Suprapubic skin (tissue), 4 donors: ENCODE results near the gene RPS24. TPM values are rescaled to one million over a fixed set of nuclear protein-coding genes. Genes with fewer than 3 reads are reported as not detected.

ENCODE experiments used
- DNase-seq, 2 donors: peaks; one replicate each; pipeline ENCODE4 v3.0.0-alpha.2; 2019; ENCODE audit warnings: low spot score in 2 of 2
- H3K27ac ChIP-seq: fragments of 200-600 bp; sonication (generic); one replicate; pipeline ENCODE4 v1.5.1; 2019
- H3K27me3 ChIP-seq: fragments of 200-600 bp; sonication (generic); one replicate; pipeline ENCODE4 v1.5.1; 2019
- H3K36me3 ChIP-seq: fragments of 200-600 bp; sonication (generic); one replicate; pipeline ENCODE4 v1.5.1; 2019
- H3K4me1 ChIP-seq: fragments of 200-600 bp; sonication (generic); one replicate; pipeline ENCODE4 v1.5.1; 2019
- H3K4me3 ChIP-seq: fragments of 200-600 bp; sonication (generic); one replicate; pipeline ENCODE4 v1.5.1; 2019; ENCODE audit warnings: mild to moderate bottlenecking
- H3K9me3 ChIP-seq: fragments of 200-600 bp; sonication (generic); one replicate; pipeline ENCODE4 v1.5.1; 2019
- CTCF ChIP-seq, 2 donors: fragments of 200-600 bp in 1 of 2; fragments of 450-650 bp in 1 of 2; sonication (generic) in 1 of 2; IDR thresholded peaks; one replicate each; pipeline ENCODE4 v1.5.1; 2016 to 2019; ENCODE audit warnings: antibody characterized with exemption in 2 of 2, mild to moderate bottlenecking in 1 of 2, moderate library complexity in 1 of 2
- EP300 ChIP-seq: sonication (generic); formaldehyde crosslinking; IDR thresholded peaks from one replicate; pipeline ENCODE4 v1.6.1; 2017; ENCODE audit warnings: antibody characterized with exemption
- POLR2A ChIP-seq, 2 donors: fragments of 450-650 bp; IDR thresholded peaks; one replicate each; pipeline ENCODE4 v1.6.1; 2017; ENCODE audit warnings: antibody characterized with exemption in 2 of 2, mild to moderate bottlenecking in 2 of 2, moderate library complexity in 2 of 2
- POLR2AphosphoS5 ChIP-seq, 3 donors: sonication (generic); formaldehyde crosslinking; IDR thresholded peaks; one replicate each; pipeline ENCODE4 v1.6.1; 2017; ENCODE audit warnings: antibody characterized with exemption in 3 of 3
- WGBS: methylation state at CpG from one replicate; pipeline ENCODE4 v1.1.5; 2018; 5-methylcytosine and 5-hydroxymethylcytosine counted together
- total RNA-seq, 4 donors: library from RNA; depleted of rRNA; stranded (reverse); fragments of >200 nt; gene quantifications; one replicate each; pipeline ENCODE4 v1.1.0, GENCODE V29; 2016

RPS24 gene
- total RNA-seq, 4 donors from 2014 or later, result 1,912 to 3,227 (median 3,162) TPM

GRCh38 chr10:78081292-78081691 lies 47.6 kb downstream of the RPS24 start:
- DNase-seq, result peak in 1 of 2 donors; percentile 27
- Histone ChIP-seq H3K27me3 (no peaks in the 10 kb centered on the region), H3K9me3 (no peaks in the 10 kb centered on the region), H3K4me1 (no peaks in the 10 kb centered on the region), H3K4me3 (no peak overlapping the region), H3K27ac (no peak overlapping the region), H3K36me3 (no peaks in the 10 kb centered on the region)
- TF ChIP-seq CTCF (IDR thresholded peaks at IDR 0.05) (no peak), POLR2AphosphoS5 (IDR thresholded peaks at IDR 0.05) (no peak), POLR2A (IDR thresholded peaks at IDR 0.05) (no peak), EP300 (no peak)
- 79% methylated on average over 3 of the region's 3 CpGs for WGBS

GRCh38 chr10:78082636-78083035 lies 49.0 kb downstream of the RPS24 start:
- Histone ChIP-seq H3K9me3 (no peaks in the 10 kb centered on the region), H3K27ac (no peak overlapping the region), H3K4me1 (no peaks in the 10 kb centered on the region), H3K27me3 (no peaks in the 10 kb centered on the region), H3K4me3 (no peak overlapping the region), H3K36me3 (no peaks in the 10 kb centered on the region)
- TF ChIP-seq POLR2AphosphoS5 (IDR thresholded peaks at IDR 0.05) (no peak), POLR2A (IDR thresholded peaks at IDR 0.05) (no peak), EP300 (no peak), CTCF (IDR thresholded peaks at IDR 0.05) (no peak)
- DNase-seq, result peak in 1 of 2 donors; percentile 7
- 76% methylated on average over 4 of the region's 4 CpGs for WGBS

Other genes starting within 250 kb of the RPS24 start
- gene DLG5, start 107.1 kb upstream of the RPS24 start, total RNA-seq, result 100 to 1,000 TPM; 117 to 196 (median 147) TPM
- 10 to 100 TPM in 3 of 4 donors, 1 to 10 TPM in 1; 9.7 to 18.3 (median 12.8) TPM for gene POLR3A, start 4.3 kb upstream of the RPS24 start, total RNA-seq